GM21576 (cell line): Measurements from ENCODE around the gene RBL2.
"Not testable (repeated sequence)": the region's sequence is repeated elsewhere in the genome, so short reads cannot be mapped to it uniquely, and the experiment has no call there.

Source experiments
- ATAC-seq: cut with Tn5 transposase; IDR thresholded peaks from one replicate; pipeline ENCODE4 v1.9.1; 2021; ENCODE audit warnings: mild to moderate bottlenecking, moderate library complexity; ENCODE audit not compliant: unreplicated experiment

Gene RBL2, protein sequence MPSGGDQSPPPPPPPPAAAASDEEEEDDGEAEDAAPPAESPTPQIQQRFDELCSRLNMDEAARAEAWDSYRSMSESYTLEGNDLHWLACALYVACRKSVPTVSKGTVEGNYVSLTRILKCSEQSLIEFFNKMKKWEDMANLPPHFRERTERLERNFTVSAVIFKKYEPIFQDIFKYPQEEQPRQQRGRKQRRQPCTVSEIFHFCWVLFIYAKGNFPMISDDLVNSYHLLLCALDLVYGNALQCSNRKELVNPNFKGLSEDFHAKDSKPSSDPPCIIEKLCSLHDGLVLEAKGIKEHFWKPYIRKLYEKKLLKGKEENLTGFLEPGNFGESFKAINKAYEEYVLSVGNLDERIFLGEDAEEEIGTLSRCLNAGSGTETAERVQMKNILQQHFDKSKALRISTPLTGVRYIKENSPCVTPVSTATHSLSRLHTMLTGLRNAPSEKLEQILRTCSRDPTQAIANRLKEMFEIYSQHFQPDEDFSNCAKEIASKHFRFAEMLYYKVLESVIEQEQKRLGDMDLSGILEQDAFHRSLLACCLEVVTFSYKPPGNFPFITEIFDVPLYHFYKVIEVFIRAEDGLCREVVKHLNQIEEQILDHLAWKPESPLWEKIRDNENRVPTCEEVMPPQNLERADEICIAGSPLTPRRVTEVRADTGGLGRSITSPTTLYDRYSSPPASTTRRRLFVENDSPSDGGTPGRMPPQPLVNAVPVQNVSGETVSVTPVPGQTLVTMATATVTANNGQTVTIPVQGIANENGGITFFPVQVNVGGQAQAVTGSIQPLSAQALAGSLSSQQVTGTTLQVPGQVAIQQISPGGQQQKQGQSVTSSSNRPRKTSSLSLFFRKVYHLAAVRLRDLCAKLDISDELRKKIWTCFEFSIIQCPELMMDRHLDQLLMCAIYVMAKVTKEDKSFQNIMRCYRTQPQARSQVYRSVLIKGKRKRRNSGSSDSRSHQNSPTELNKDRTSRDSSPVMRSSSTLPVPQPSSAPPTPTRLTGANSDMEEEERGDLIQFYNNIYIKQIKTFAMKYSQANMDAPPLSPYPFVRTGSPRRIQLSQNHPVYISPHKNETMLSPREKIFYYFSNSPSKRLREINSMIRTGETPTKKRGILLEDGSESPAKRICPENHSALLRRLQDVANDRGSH

DNA sequence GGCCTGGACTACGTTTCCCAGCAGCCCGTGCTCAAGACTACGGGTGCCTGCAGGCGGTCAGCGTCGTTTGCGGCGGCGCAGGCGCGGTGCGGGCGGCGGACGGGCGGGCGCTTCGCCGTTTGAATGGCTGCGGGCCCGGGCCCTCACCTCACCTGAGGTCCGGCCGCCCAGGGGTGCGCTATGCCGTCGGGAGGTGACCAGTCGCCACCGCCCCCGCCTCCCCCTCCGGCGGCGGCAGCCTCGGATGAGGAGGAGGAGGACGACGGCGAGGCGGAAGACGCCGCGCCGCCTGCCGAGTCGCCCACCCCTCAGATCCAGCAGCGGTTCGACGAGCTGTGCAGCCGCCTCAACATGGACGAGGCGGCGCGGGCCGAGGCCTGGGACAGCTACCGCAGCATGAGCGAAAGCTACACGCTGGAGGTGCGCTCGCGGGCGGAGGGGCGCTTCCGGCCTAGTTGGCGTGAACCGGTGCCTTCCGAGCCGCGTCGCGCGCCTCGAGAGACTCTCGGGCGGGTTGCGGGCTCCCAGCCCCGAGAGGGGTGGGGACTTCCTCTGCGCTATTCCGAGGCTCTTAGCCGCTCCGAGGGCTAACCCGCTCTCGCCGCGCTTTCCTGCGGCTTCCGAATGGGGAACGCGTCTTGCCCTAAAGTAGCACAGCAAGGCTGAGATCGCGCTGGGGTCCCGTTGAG, at the start of gene RBL2:
Gene RBL2, plus strand, starts transcription at position 95 of the 689 bp plus-strand sequence. Its CDS starts 86 bp downstream, at position 181.
- ATAC-seq = peak; percentile 70

DNA sequence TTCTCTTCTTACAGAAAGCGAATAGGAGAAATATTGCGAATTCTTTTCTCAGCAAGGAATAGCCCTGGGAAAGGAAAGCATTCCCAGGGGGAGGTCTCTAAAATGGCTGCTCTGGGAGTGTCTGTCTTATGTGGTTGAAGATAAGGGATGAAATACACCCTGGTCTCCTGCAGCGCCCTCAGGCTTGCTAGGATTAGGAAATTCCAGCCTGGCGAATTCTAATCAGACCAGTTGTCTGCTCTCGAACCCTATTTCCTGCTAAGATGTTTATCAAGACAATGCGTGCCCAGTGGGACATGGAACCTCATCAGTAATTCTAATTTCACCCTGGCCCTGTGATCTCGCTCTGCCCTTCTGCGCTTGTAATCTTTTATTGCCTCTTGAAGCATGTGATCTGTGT, 49.7 kb upstream of the RBL2 start:
- not testable (repeated sequence) for ATAC-seq

DNA sequence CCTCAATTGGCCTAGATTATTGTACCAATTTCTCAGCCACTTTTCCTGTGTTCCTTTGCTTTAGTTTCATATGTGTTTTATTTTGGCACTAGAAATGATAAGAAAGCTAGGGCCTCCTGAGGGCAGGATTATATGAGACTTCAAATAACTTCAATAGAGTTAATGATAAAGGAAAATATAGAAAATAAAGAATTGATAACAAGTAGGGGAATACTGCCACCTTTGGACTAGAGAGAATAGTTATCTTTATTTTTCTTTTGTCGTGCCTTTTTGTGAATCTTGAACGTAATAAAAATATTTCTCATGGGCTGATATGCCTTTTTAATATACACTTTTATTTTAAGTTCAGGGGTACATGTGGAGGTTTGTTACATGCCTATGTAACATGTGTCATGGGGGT, 29.3 kb upstream of the RBL2 start:
- no peak for ATAC-seq

DNA sequence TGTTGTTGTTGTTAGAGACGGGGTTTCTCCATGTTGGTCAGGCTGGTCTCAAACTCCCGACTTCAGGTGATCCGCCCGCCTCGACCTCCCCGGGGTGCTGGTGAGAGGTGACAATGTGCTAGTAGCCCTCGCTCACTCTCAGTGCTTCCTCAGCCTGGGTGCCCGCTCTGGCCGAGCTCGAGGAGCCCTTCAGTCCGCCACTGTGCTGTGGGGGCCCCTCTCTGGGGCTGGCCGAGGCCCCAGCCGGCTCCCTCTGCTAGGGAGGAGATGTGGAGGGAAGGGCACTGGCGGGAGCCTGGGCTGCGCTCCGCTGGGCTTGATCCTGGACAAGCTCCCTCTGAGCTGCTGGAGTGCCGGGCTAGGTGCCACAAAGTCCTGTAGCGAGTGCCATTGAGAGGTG, 21.7 kb upstream of the RBL2 start:
- no peak for ATAC-seq

DNA sequence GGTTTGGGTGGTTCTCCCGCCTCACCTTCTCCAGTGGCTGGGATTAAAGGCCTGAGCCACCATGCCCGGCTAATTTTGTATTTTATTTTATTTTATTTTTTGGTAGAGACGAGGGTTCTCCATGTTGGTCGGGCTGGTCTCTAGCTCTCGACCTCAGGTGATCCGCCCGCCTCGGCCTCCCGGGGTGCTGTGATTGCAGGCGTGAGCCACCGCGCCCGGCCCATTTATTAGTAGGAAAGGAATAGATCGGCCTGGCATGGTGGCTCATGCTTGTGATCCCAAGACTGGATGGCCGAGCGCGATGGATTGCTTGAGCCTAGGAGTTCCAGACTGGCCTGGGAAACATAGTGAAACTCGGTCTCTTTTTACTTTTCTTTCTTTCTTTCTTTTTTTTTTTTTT, 20.4 kb upstream of the RBL2 start:
- ATAC-seq = no peak

DNA sequence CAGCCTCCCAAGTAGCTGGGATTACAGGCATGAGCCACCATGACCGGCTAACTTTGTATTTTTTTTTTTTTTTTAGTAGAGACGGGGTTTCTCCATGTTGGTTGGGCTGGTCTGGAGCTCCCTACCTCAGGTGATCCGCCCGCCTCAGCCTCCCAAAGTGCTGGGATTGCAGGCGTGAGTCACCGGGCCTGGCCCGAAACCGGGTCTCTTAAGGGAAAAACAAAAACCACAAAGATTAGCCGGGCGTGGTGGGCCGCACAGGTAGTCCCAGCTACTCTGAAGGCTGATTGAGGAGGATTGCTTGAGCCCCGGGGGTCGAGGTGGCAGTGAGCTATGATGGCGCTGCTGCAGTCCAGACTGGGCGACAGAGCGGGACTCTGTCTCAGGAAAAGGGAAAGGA, 19.9 kb upstream of the RBL2 start:
- no peak for ATAC-seq

DNA sequence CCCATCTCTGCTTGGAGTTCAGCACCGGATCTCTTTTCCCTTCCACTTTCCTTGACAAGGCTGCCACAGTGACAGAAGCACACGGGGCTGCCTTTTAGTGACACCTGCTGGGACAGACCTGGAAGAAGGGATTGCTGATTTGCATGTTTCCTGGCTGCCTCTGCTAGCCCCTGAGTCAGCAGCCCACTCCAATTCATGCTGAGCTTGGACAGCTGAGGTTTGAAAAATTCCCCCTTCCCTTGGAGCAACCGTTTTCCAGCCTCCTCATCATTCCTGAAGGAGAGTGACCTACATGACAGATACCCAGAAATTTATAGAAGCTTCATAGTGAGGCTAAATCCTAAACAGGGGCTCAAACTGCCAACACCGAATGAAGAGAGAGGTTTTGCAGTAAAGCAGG, 18.8 kb upstream of the RBL2 start:
- no peak for ATAC-seq

DNA sequence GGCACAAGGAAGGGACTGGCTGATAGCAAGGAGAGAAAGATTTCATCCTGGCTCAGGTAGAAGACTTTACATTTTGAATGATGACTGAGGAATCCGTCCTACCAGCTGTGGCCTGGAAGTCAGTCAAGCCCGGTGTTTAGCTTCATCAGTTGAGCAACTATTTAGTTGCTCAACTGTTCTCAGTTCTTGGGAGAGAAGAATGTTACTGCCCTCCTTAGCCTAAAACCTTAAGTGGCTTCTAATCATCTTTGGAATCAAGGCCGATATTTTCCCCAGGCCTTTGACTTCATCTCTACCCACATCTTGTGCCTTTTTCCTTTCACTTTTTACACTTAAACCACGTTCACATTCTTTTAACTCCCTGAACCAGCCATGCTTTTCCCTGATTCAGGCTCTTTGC, 17.3 kb upstream of the RBL2 start:
- no peak for ATAC-seq

DNA sequence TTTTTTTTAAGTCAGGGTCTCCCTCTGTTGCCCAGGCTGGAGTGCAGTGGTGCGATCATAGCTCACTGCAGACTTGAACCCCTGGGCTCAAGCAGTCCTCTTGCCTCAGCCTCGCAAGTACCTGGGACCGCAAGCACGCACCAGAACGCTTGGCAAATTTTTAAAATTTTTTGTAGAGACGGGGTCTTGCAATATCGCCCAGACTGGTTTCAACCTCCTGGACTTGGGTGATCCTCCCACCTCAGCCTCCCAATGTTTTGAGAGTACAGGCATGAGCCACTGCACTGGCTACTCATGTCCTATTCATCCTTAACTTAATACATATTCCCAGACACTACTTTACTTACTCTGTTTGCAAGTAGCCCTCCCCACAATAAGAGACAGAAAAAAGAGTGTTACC, 16.3 kb upstream of the RBL2 start:
- ATAC-seq = no peak

DNA sequence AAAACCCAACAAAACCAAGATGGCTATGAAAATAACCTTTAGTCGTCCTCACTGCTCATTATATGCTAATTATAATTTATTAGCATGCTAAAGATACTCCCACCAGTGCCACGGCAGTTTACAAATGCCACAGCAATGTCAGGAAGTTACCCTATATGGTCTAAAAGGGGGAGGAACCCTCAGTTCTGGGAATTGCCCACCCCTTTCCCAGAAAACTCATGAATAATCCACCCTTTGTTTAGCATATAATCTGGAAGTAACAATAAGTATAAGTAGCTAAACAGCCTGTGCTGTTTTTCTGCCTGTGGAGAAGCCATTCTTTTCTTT, 14.9 kb upstream of the RBL2 start:
- ATAC-seq = not testable (repeated sequence)

DNA sequence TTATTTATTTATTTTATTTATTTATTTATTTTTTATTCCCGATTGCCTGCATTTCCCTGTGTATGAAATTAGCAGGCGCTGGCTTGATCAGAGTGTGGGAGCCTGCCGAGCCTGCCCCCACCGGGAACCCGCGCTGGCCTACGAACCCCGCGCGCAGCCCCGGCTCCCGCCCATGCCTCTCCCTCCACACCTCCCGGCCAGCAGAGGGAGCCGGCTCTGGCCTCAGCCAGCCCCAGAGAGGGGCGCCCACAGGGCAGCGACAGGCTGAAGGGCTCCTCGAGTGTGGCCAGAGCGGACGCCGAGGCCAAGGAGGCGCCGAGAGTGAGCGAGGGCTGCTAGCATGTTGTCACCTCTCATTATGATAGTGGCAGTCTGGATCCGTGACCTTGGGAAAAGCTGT, 13.0 kb upstream of the RBL2 start:
- ATAC-seq = no peak

DNA sequence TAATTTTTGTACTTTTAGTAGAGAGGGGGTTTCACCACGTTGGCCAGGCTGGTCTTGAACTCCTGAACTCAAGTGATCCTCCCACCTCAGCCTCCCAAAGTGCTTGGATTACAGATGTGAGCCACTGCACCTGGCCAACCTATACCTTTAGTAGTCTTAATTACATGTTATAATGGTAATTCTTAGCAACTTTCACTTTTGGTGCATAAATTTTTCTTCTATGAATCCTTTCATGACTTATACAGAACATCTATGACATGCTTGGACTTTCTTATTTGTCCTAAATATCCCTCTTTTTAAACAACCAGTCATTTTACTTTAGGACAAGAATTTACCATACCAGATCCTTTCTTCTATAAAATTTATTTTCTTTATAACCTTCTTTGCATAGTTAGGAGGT, 10.3 kb upstream of the RBL2 start:
- ATAC-seq = not testable (repeated sequence)

DNA sequence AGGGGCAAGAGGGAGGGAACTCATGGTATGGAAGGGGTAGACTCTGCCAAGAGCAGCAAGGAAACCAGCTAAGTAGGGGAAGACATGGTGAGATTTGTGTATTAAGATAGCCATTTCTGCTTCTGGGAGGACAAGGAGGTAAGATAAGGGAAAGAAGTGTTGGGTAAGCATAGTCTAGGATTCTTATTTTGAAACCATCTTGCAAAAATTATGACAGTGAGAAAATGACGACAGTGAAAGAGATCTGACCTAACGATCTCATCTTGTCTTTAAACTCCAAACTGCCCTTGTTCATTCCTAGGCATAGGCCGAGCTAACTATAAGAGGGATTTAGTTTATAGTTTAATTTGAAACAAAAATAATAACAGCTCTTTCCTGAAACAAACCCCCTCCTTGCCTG, 5.6 kb upstream of the RBL2 start:
- ATAC-seq = no peak

DNA sequence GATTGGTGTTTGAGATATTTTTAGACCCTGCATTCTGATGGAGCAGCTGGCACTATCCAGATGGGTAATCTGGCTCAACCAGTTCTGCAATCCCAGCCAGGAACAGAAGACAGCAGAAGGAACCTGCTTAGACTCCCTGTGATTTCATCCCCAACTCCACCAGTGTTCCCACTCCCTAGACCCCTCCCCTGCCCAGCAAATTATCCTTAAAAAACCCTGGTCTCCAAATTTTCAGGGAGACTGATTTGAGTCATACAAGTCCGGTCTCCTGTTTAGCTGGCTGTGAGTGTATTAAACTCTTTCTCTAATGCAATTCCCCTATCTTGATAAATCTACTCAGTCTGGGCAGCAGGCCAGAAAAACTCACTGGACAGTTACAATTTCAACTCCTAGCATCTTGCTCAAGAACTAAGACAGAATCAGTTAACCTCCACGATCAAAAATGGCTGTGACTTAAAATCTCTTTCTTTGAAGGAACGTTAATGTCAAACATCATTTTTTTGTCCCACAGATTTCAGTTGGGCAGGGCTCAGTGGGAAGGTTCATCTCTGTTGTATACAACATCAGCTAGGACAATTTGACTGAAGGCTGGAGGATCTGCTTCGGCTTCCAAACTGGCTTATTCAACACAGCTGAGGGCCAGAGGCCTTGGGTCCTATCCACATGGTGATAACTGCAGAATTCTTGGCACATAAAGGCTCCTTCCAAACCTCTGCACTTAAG, 4.9 kb upstream of the RBL2 start:
- no peak for ATAC-seq

DNA sequence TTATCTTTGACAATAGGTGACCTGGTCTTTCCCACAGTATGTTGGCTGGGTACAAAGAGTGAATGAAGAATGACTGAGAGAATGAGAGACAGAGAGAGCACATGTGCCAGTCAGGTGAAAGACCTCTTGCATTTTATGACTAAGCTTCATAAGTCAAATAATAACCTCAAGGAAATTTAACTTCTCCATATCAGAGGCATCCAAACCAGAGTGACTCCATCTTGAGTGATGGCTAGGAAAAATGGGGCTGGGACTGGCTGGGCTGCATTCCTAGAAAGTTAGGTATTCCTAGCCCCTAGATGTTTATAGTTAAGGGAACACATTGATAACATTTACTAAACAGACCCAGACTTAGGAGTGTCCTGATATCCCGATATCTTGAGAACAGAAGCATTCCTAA, 3.9 kb upstream of the RBL2 start:
- no peak for ATAC-seq

DNA sequence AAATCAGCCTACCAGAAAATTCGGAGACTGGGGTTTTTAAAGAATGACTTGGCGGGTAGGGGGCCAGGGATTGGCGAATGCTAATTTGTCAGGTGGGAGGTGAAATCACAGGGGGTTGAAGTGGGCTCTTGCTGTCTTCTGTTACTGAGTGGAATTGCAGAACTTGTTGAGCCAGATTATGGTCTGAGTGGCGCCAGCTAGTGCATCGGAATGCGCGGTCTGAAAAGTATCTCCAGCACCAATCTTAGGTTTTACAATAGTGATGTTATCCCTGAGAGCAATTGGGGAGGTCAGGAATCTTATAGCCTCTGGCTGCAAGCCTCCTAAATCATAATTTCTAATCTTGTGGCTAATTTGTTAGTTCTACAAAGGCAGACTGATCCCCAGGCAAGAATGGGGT, 762 bp upstream of the RBL2 start:
- ATAC-seq = no peak

DNA sequence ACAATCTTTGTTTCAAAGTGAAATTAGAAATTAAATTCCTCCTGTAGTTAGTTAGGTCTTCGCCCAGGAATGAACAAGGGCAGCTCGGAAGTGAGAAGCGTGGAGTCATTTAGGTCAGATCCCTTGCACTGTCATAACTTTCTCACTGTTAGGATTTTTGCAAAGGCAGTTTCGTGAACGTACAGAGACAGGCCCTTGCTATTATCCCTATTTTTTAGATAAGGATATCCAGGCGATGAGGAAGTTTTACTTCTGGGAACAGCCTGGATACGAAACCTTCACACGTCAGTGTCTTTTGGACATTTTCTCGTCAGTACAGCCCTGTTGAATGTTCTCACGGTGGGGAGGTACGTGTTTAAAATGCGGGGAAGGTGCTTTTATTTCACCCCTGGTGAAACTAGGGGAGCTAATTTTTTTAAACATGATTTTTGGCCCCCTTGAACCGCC, 318 bp upstream of the RBL2 start:
- ATAC-seq = no peak

DNA sequence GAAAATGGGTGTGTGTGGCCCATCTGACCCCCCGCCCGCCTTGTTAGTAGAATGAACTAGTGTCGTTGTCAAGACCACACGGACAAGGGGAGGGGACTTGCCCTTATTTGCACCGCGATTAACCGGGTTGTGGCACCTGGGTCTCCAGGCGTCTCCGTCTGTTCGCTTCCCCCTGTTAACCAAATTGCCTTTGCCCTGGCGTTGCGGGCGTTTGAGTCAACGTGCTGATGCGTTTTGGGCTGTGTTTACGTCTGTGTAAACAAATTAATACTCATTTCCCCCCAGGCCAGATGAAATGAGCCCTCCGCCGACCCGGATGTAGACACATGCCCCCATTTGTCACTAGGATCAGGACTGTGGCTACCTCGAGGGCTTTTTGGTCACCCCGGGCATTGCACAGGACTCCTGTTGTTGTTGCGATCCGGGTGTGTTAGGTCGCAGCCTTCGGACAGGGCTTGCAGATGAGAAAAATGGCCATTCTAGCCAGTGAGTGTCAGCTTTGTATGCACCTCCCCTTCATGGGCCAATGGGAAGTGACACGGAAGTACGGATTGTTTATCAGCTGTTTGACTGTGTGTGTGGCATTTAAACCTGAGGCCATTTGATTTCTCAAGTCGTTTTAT, 906 bp downstream of the RBL2 start:
- ATAC-seq = peak; percentile 89

DNA sequence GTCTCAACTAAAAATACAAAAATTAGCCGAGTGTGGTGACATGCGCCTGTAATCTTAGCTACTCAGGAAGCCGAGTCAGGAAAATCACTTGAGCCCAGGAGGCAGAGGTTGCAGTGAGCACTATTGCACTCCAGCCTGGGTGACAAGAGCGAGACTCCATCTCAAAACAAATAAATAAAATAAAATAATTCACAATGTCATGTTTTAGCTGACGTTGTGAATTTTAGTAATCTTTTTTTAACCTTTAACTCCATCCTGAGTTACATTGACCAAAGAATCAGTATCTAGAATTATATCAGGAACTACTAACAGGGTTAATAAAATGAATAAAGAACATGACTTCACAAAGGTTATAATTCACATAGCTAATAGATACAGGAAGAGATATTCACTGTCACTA, 5.9 kb downstream of the RBL2 start:
- ATAC-seq = no peak

DNA sequence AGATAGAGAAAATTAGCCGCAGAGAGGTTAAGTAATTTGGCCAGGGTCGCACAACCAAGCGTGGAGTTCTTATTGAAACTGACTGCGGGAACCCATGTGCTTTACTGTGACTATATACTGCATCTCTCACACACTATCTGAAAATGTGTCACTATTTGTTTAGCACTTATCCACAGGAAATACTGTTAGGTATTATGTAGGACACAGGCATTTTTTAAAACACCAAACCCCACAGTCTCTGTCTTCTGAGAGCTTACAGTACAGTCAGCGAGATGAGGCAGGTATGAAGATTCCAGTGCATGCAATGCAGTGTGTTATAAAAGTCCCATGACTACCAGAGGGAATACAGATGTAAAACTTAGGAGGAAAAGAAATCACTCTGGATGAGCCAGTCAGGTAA, 11.3 kb downstream of the RBL2 start:
- ATAC-seq = no peak
